Endodermal cell (in vitro differentiated cells): Measurements from ENCODE around the gene OLFML3. TPM values are rescaled to one million over a fixed set of nuclear protein-coding genes. Genes with fewer than 3 reads are reported as not detected.

Experiments used
- DNase-seq: peaks from one replicate; pipeline ENCODE4 v3.0.0-alpha.2; 2017
- H3K27ac ChIP-seq: 2 replicates; pipeline ENCODE4 v1.5.1; 2013; ENCODE audit warnings: mild to moderate bottlenecking, low read depth, low read length, moderate library complexity
- H3K27me3 ChIP-seq: 2 replicates; pipeline ENCODE4 v1.6.1; 2013; ENCODE audit warnings: mild to moderate bottlenecking, low read length, moderate library complexity; ENCODE audit not compliant: insufficient read depth, control insufficient read depth, poor library complexity, severe bottlenecking
- H3K36me3 ChIP-seq: 2 replicates; pipeline ENCODE4 v1.7.0; 2013; ENCODE audit warnings: mild to moderate bottlenecking, low read length, moderate library complexity; ENCODE audit not compliant: control insufficient read depth, insufficient read depth
- H3K4me1 ChIP-seq: one replicate; pipeline ENCODE4 v1.7.0; 2013; ENCODE audit warnings: low read length; ENCODE audit not compliant: control insufficient read depth, insufficient read depth
- H3K4me3 ChIP-seq: 2 replicates; pipeline ENCODE4 v1.5.1; 2013; ENCODE audit warnings: mild to moderate bottlenecking, low read length, moderate library complexity
- H3K9ac ChIP-seq: 2 replicates; pipeline ENCODE4 v1.6.1; 2013; ENCODE audit warnings: mild to moderate bottlenecking, low read length, moderate library complexity; ENCODE audit not compliant: poor library complexity, severe bottlenecking; ENCODE audit errors: extremely low read depth
- H3K9me3 ChIP-seq: 2 replicates; pipeline ENCODE4 v1.6.1; 2013; ENCODE audit warnings: mild to moderate bottlenecking, low read length, moderate library complexity; ENCODE audit not compliant: control insufficient read depth
- H3K27ac Mint-ChIP-seq: 2 replicates; pipeline ENCODE4 v1.8.0; 2020; ENCODE audit warnings: mixed read lengths
- H3K27me3 Mint-ChIP-seq: 2 replicates; pipeline ENCODE4 v1.8.0; 2021; ENCODE audit warnings: mild to moderate bottlenecking, mixed read lengths; ENCODE audit not compliant: insufficient read depth
- H3K36me3 Mint-ChIP-seq: 2 replicates; pipeline ENCODE4 v1.8.0; 2020; ENCODE audit warnings: low read depth, mixed read lengths
- H3K4me1 Mint-ChIP-seq: 2 replicates; pipeline ENCODE4 v1.8.0; 2020; ENCODE audit warnings: mixed read lengths
- H3K4me3 Mint-ChIP-seq: 2 replicates; pipeline ENCODE4 v1.8.0; 2020; ENCODE audit warnings: mild to moderate bottlenecking, moderate library complexity, mixed read lengths
- H3K9me3 Mint-ChIP-seq: 2 replicates; pipeline ENCODE4 v1.8.0; 2020; ENCODE audit warnings: mild to moderate bottlenecking, mixed read lengths
- WGBS, 2 experiments: methylation state at CpG; one replicate each; pipeline versions ENCODE4 v1.1.5 to v1.1.7; 2013; ENCODE audit warnings: missing lambda C conversion rate in 2 of 2, mixed read lengths in 1 of 2; ENCODE audit not compliant: insufficient coverage in 1 of 2, insufficient read length in 1 of 2; 5-methylcytosine and 5-hydroxymethylcytosine counted together
- total RNA-seq, 2 donors: library from RNA; stranded (reverse); fragmentation: NEBNext Ultra II Directional in 1 of 2; extraction: Animal tissue kit (Norgen Biotek cat#: 25700) in 1 of 2; gene quantifications; 2 replicates in 1 of 2; 3 replicates in 1 of 2; pipeline ENCODE4 v1.2.1, GENCODE V29; 2021
- TF ChIP-seq, protein P1 (sequence below): fragments of 200-600 bp; sonication (generic); conservative IDR thresholded peaks from 2 replicates; pipeline ENCODE4 v1.5.0; 2021; ENCODE audit warnings: antibody characterized with exemption, mild to moderate bottlenecking

Gene OLFML3
- total RNA-seq, 2 donors from 2014 or later = 4.3 to 14.8 TPM

DNA sequence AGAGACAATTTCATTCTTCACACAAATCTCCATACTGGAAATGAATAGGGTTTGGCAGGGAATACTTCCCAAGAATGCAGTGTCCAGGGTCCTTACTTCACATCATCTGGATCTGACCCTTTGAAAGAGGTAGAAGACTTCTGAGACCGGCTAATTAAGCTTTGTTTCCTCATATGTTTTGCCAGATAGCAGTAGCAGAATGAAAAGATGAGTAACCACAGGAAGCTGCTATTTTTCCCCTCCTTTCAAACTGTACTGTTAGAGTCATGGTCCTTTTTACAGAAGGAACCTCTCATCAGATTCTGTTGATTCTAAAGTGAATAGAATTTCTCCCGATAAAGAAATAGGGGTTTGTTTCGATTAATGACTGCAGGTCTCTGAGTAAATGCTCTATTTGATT, 1.4 kb upstream of the OLFML3 start:
- Histone ChIP-seq H3K9ac (no peak overlapping the region), H3K4me1 (peaks cover 14% of the 10 kb centered on the region), H3K4me3 (no peak overlapping the region), H3K36me3 (peaks cover 28% of the 10 kb centered on the region), H3K27me3 (peaks cover 21% of the 10 kb centered on the region), H3K9me3 (no peaks in the 10 kb centered on the region), H3K27ac (no peak overlapping the region)
- TF ChIP-seq, protein P1, sequence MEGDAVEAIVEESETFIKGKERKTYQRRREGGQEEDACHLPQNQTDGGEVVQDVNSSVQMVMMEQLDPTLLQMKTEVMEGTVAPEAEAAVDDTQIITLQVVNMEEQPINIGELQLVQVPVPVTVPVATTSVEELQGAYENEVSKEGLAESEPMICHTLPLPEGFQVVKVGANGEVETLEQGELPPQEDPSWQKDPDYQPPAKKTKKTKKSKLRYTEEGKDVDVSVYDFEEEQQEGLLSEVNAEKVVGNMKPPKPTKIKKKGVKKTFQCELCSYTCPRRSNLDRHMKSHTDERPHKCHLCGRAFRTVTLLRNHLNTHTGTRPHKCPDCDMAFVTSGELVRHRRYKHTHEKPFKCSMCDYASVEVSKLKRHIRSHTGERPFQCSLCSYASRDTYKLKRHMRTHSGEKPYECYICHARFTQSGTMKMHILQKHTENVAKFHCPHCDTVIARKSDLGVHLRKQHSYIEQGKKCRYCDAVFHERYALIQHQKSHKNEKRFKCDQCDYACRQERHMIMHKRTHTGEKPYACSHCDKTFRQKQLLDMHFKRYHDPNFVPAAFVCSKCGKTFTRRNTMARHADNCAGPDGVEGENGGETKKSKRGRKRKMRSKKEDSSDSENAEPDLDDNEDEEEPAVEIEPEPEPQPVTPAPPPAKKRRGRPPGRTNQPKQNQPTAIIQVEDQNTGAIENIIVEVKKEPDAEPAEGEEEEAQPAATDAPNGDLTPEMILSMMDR = no peak
- Mint-ChIP-seq H3K27ac (no peak overlapping the region), H3K27me3 (peaks cover 35% of the 10 kb centered on the region), H3K4me3 (no peak overlapping the region), H3K9me3 (no peaks in the 10 kb centered on the region), H3K4me1 (peaks cover 40% of the 10 kb centered on the region), H3K36me3 (peaks cover 31% of the 10 kb centered on the region)
- no peak for DNase-seq
- WGBS, 2 experiments = 54 to 84% methylated on average over 1 to 3 of the region's 3 CpGs

DNA sequence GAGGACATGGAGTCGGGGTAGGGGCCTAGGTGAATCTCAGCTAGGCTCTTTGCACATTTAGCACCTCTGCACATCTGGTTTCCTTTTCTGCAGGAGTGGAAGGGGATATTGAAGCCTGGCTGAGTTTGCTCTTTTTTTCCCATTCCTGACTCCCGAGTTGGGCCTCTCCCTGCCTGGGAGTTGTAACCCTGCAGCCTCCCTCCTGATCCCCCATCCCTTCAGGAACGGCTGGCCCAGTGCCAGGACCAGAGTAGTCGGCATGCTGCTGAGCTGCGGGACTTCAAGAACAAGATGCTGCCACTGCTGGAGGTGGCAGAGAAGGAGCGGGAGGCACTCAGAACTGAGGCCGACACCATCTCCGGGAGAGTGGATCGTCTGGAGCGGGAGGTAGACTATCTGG, 836 bp downstream of the OLFML3 start:
- H3K27ac ChIP-seq = no peak overlapping the region
- Mint-ChIP-seq H3K27me3 (peaks cover 53% of the 10 kb centered on the region), H3K4me1 (peaks cover 40% of the 10 kb centered on the region), H3K27ac (no peak overlapping the region), H3K36me3 (peaks cover 15% of the 10 kb centered on the region), H3K4me3 (peak overlapping the region; percentile 50), H3K9me3 (peaks cover 6% of the 10 kb centered on the region)
- H3K27me3 ChIP-seq = peaks cover 21% of the 10 kb centered on the region
- H3K9me3 ChIP-seq = peaks cover 13% of the 10 kb centered on the region
- no peak overlapping the region for H3K9ac ChIP-seq
- DNase-seq = no peak
- no peak overlapping the region for H3K4me3 ChIP-seq
- TF ChIP-seq, protein P1 = no peak
- H3K36me3 ChIP-seq = peaks cover 7% of the 10 kb centered on the region
- peaks cover 14% of the 10 kb centered on the region for H3K4me1 ChIP-seq
- 79 to 90% methylated on average over 8 to 10 of the region's 10 CpGs for WGBS, 2 experiments

DNA sequence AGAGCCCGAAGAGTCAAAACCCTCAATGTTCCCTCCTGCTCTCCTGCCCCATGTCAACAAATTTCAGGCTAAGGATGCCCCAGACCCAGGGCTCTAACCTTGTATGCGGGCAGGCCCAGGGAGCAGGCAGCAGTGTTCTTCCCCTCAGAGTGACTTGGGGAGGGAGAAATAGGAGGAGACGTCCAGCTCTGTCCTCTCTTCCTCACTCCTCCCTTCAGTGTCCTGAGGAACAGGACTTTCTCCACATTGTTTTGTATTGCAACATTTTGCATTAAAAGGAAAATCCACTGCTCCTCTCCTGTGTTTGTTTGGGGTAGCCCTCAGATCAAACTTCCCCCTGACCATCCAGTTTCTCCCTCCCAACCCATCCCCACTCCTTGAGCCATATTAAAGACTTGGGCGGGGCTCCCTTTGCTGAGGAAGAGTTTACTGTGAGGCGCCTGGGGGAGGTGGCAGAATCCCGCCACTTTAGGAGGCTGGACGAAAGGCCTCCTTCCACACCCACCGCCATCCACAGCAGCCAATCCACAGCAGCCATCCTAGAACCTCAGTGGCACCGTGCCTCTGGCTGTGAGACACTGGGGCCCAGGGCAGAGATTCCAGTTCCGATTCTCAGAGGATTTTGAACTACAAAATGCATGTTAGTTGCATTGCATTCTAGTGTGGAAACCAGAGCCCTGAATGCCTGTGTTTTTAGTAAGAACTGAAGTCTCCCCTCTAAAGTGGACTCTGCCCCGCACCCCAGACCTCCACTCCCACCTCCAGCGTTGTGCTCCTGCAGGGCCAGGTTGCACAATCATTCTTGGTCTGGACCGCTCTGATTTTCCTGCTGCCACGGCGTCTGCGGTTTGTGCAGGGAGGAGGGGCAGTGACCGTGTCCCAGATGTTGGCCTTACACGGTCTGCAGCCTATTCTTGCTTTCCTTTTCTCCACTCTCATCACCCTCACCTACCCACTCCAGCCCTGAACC, 3.0 kb downstream of the OLFML3 start:
- peaks cover 27% of the 10 kb centered on the region for H3K9me3 Mint-ChIP-seq
- no peak for DNase-seq
- H3K27ac Mint-ChIP-seq = no peak overlapping the region
- Histone ChIP-seq H3K27ac (no peak overlapping the region), H3K27me3 (peaks cover 21% of the 10 kb centered on the region), H3K9me3 (peaks cover 33% of the 10 kb centered on the region), H3K4me3 (no peak overlapping the region), H3K36me3 (peaks cover 4% of the 10 kb centered on the region), H3K4me1 (peaks cover 7% of the 10 kb centered on the region), H3K9ac (no peak overlapping the region)
- H3K27me3 Mint-ChIP-seq = peaks cover 61% of the 10 kb centered on the region
- TF ChIP-seq, protein P1 = no peak
- H3K4me1 Mint-ChIP-seq = peaks cover 34% of the 10 kb centered on the region
- H3K4me3 Mint-ChIP-seq = no peak overlapping the region
- H3K36me3 Mint-ChIP-seq = peaks cover 19% of the 10 kb centered on the region
- WGBS, 2 experiments = 85 to 86% methylated on average over 7 to 18 of the region's 18 CpGs
